Activated CD8-positive, alpha-beta memory T cell treated with anti-CD3 and anti-CD28 coated beads for 36 hours (primary cell): ENCODE measurements around the gene TMOD4. TPM values are rescaled to one million over a fixed set of nuclear protein-coding genes. Genes with fewer than 3 reads are reported as not detected.

Experiments
- CTCF ChIA-PET: fragments of 350-600 bp; sonication (Branson Sonifier 250); formaldehyde crosslinking; loops from one replicate; lab custom pipeline; 2021; ENCODE audit warnings: antibody characterized with exemption; lab: Charles Lee
- POLR2A ChIA-PET: fragments of 350-600 bp; sonication (Branson Sonifier 250); formaldehyde crosslinking; loops from one replicate; lab custom pipeline; 2021; ENCODE audit warnings: antibody characterized with exemption; lab: Charles Lee
- total RNA-seq, 2 experiments: library from RNA; stranded (reverse); gene quantifications; one replicate each; pipeline ENCODE4 v1.2.3, GENCODE V29; 2021

TMOD4 gene
- total RNA-seq, 2 experiments from 2014 or later, result 0.78 to 2.1 TPM

DNA sequence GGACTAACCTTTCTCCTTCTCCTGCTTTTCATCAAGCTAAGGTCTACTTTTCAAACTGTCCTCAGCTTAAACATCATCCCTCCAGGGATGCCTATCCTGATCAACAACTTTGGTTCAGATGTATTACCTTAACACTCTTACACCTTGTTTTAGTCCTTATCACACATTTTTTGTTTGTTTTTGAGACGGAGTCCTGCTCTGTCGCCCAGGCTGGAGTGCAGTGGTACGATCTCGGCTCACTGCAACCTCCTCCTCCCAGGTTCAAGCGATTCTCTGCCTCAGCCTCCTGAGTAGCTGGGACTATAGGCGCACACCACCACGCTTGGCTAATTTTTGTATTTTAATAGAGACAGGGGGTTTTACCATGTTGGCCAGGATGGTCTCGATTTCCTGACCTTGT, 12.9 kb upstream of the TMOD4 start:
- POLR2A ChIA-PET, result interaction anchor here (0.5 to 0.6 kb wide), 2 partner anchors 19 to 20 kb away, joined by 3 to 5 read pairs; no protein-coding TSS in a partner anchor

GRCh38 chr1:151187205-151187604, 11.4 kb upstream of the TMOD4 start:
- ChIA-PET CTCF (no interaction called here), POLR2A (no interaction called here)

More for the DNA sequence above, 12.9 kb upstream of the TMOD4 start:
- CTCF ChIA-PET, result interaction anchor here (0.6 to 2.2 kb wide), 3 partner anchors 10 to 250 kb away, joined by 3 to 6 read pairs (median 4); partner anchors contain the start of gene TNFAIP8L2

DNA sequence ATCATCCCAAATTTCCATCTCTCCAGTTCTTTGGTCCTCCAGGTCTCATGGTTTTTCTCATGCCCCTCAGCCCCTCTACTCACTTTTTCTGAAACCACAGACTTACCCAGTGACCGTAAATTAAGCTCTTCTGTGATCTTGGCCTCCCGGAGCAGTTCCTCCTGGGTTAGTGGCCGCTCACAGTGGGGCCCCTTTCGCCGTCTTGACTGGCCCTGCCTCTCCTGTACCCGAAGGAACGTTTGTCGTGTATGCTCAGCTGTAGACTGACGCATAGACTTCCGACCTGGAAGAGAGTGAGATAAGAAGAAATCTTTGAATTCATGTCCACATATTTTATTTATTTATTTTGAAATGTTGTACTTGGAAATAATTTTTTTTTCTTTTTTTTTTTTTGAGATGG, 8.4 kb upstream of the TMOD4 start:
- POLR2A ChIA-PET, result no interaction called here
- CTCF ChIA-PET, result interaction anchor here (0.7 to 0.8 kb wide), 2 partner anchors 88 to 227 kb away, joined by 3 read pairs; no protein-coding TSS in a partner anchor

GRCh38 chr1:151176514-151177045, 799 bp upstream of the TMOD4 start:
- ChIA-PET CTCF (interaction anchor here (0.9 kb wide), 1 partner anchor 9 kb away, joined by 5 read pairs; no protein-coding TSS in a partner anchor), POLR2A (no interaction called here)

DNA sequence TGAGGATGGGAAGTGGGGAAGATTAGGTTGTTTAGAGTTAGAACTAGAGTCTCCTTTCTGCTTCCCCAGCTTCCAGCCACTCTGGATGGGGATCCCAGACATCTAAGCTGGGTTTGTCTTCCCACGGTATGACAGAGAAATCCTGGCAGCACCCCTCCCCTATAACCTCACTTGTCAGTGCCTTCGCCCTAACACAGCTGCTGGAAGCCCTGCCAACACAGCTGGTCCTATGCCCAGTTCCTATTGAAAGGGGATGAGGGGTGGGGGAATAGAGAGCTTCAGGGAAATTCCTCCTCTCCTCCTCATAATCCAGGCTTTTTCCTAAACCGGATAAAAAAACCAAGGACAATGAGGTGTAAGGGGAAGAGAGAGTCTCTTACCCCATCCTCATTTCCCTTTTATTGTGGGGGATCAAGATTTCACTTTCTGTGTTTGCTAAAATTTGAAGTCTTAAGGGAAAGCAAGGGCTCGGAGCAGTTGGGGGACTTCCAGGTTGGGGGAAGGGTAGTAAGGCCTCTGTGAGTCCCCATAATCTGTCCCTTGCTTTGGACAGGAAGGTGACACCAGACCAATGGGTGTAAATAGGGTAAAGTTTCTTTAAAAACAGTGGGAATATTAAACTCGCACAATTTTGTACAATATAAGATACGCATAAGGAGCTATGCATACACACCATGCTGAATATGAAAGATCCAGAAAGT, 590 bp downstream of the TMOD4 start:
- ChIA-PET CTCF (interaction anchor here (0.6 kb wide), 1 partner anchor 20 kb away, joined by 4 read pairs; no protein-coding TSS in a partner anchor), POLR2A (interaction anchor here (0.5 kb wide), 1 partner anchor 64 kb away, joined by 3 read pairs; no protein-coding TSS in a partner anchor)

- ChIA-PET CTCF (interaction anchor here (1.0 kb wide), 1 partner anchor 24 kb away, joined by 3 read pairs; no protein-coding TSS in a partner anchor), POLR2A (interaction anchor here (0.5 to 0.7 kb wide), 2 partner anchors 48 to 932 kb away, joined by 3 read pairs; no protein-coding TSS in a partner anchor)
Observed at GRCh38 chr1:151171190-151171589, 4.6 kb downstream of the TMOD4 start.

DNA sequence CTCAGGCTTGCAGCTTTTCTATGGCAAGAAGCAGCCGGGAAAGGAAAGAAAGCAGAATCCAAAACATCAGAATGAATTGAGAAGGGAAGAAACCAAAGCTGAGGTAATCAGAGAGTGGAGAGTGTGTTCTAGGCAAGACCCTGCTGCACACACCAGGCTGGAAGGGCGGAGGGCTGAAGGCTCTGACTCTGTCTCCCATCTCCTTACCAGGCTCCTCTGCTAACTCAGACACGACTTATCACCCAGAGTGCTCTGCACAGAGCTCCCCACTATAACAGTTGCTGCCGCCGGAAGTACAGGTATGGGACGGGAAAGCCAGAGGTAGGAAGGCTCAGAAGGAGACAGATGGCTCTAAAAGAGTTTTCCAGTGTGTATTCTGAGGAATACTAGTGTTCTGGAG, 8.7 kb downstream of the TMOD4 start:
- CTCF ChIA-PET, result interaction anchor here (0.5 to 1.4 kb wide), 4 partner anchors 10 to 906 kb away, joined by 3 to 11 read pairs (median 4); no protein-coding TSS in a partner anchor
- POLR2A ChIA-PET, result interaction anchor here (0.7 kb wide), 1 partner anchor 110 kb away, joined by 3 read pairs; no protein-coding TSS in a partner anchor

DNA sequence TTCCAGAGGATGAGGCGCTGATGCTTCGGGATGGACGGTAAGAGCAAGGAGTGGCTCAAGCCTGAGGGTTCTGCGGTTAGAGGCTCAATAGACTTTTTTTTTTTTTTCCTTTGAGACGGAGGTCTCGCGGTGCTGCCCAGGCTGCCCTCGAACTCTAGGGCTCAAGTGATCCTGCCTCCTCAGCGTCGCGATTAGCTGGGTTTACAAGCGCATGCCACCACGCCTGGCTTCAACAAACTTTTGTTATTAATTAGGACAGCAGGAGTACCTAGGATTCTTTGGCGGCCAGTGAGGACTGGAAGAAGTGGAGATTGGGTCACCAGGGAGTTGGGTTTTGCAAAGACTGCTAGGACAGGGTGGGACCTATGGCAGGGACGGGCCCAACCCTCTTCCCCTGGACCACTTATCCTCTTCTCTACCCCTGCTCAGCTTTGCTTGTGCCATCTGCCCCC, 9.2 kb downstream of the TMOD4 start:
- ChIA-PET POLR2A (interaction anchor here (0.7 to 0.9 kb wide), 2 partner anchors 23 to 111 kb away, joined by 3 read pairs; partner anchors contain the start of gene VPS72), CTCF (interaction anchor here (0.5 to 1.4 kb wide), 3 partner anchors 10 to 906 kb away, joined by 3 to 11 read pairs (median 3); no protein-coding TSS in a partner anchor)

DNA sequence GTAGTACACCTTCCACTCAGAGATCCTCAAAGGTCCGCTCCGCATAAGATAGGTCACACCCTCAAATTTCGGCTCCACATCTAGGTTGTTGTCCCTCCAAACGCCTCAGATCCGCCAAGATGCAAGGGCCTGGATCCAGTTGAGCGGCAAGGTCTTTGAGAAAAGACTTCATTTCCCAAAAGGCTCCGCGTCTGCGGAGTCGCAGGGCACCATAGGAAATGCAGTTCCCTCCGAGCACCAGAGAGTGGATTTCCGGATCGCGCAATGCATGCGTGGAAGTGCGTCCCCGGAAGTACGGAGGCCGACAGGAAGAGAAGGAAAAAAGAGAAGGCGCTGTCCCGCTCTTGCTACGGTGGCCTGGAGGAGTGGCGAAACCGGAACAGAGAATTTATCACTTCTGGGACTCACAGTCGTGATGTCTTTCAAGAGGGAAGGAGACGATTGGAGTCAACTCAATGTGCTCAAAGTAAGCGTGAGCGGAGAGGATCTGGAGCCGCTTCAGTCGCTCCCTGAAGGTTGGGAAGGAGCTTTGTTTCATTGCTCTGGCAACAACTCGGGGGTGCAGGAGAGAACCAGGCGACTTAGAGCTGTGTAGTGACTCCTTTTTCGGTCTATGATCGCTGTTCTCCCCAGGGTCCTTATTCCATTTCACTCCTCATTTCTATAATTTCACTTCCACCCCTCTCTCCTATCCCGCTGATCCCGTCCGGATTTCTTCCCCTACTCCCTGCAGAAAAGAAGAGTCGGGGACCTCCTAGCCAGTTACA, 9.9 kb downstream of the TMOD4 start, which contains the start of the genes LYSMD1 and SCNM1:
Gene LYSMD1, minus strand, starts transcription at position 165 of the 767 bp plus-strand sequence. CDS start 644 bp downstream, outside the sequence.
Gene SCNM1, plus strand, starts transcription at position 407 of the 767 bp plus-strand sequence. Its CDS starts 9 bp downstream, at position 416.
- POLR2A ChIA-PET, result interaction anchor here (0.9 kb wide), 1 partner anchor 24 kb away, joined by 3 read pairs; the partner anchor contains the start of gene VPS72
- CTCF ChIA-PET, result interaction anchor here (0.6 to 1.4 kb wide), 4 partner anchors 9 to 119 kb away, joined by 3 to 11 read pairs (median 3); no protein-coding TSS in a partner anchor

- CTCF ChIA-PET, result interaction anchor here (0.6 to 1.2 kb wide), 3 partner anchors 16 to 140 kb away, joined by 3 read pairs; no protein-coding TSS in a partner anchor
- POLR2A ChIA-PET, result interaction anchor here (0.9 kb wide), 1 partner anchor 8 kb away, joined by 3 read pairs; no protein-coding TSS in a partner anchor
Observed at GRCh38 chr1:151165281-151165737, 10.5 kb downstream of the TMOD4 start.

DNA sequence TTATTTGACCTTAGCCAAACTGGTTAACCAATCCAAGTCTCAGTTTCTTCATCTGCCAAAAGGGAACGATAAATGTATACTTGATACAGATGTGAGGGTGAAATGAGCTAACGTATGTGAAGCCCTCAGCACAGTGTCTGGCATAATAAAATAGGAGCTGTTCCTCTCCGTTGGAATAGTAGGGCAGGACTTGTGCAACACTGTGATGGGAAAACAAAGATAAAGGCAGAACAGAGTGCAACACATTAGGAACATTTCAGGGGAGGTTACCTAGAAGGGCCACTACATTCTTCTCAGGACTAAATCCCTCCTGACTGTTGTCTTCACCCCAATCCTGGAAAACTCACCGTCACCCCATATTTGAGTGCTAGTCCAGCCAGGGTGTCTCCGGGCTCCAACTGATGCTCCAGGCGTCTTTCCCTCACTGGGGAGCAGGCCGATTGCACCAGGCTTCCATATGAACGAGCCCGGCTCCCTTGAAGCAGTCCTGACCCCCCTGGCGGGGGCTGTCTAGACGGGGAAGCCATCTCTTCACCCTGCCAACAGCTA, 11.0 kb downstream of the TMOD4 start:
- ChIA-PET CTCF (interaction anchor here (0.6 to 1.2 kb wide), 4 partner anchors 16 to 139 kb away, joined by 3 read pairs; no protein-coding TSS in a partner anchor), POLR2A (interaction anchor here (0.9 kb wide), 1 partner anchor 8 kb away, joined by 3 read pairs; no protein-coding TSS in a partner anchor)

DNA sequence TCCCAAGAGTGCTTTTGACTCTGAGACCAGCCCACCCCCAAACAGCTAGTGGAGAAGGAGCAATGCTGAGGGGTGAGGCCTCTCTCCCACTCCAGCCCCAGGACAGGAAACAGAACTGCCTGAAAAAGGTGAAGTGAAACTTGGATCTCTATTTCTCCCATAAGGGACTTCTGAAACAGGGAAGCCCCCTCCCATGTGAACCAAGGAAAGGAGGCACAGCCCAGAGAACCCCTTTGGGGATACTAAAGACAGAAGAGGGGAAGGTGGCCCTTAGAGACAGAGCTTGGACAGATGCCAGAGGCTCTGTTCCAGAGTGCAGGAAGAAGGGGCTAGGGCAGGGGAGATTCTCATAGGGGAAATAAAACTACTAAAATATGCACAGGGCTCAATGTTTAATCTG, 16.4 kb downstream of the TMOD4 start:
- ChIA-PET POLR2A (no interaction called here), CTCF (interaction anchor here (0.8 to 8.7 kb wide), 3 partner anchors 37 to 135 kb away, joined by 3 to 84 read pairs (median 3); no protein-coding TSS in a partner anchor)

GRCh38 chr1:151158751-151159251, 17.0 kb downstream of the TMOD4 start:
- ChIA-PET POLR2A (no interaction called here), CTCF (interaction anchor here (0.8 to 8.7 kb wide), 3 partner anchors 38 to 134 kb away, joined by 3 to 84 read pairs (median 3); no protein-coding TSS in a partner anchor)

DNA sequence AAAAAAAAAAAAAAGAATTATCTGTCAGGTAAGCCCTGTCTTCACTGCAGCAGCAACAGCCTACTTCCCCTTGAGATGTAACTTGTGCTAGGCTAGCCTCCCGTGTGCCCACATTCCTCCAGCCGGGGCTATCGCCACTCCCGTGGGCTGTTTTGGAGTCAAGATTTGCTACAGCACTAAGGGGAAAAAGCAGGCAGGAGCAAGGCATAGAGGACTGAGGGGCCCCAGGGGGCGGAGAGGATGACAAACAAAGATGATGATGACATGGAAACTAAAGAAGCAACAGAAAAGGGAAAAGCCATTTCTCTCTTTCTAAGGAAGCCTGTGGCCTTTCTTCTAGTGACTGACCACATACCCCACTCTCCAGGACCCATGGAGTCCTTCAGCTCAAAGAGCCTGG, 17.5 kb downstream of the TMOD4 start:
- ChIA-PET CTCF (interaction anchor here (0.7 to 8.7 kb wide), 5 partner anchors 24 to 134 kb away, joined by 3 to 84 read pairs (median 4); no protein-coding TSS in a partner anchor), POLR2A (interaction anchor here (0.5 kb wide), 1 partner anchor 311 kb away, joined by 7 read pairs; no protein-coding TSS in a partner anchor)

DNA sequence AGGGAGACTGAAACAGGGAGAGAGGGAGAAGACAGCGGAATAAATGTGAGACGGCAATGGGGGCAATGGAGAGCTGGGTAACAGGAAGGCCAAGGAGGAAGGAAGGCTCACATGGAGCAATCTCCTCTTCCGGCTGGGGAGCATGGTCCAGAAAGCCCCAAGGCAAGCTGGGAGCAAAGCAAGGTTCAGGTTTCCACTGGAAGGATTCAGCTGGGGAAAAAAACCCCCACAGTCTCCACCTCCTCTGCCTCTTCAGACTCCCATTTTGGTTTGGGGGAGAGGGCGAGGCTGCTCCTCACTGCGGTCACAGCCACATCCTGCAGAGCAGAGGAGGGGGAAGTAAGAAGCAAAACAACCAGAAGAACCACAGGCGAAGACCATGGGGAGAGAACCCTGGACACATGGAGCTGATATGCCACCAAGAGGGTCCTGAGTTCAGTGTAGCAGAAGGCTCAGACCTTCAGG, 18.7 kb downstream of the TMOD4 start:
- POLR2A ChIA-PET, result interaction anchor here (0.9 to 1.9 kb wide), 6 partner anchors 8 to 86 kb away, joined by 3 to 9 read pairs (median 4); partner anchors contain the start of gene VPS72

DNA sequence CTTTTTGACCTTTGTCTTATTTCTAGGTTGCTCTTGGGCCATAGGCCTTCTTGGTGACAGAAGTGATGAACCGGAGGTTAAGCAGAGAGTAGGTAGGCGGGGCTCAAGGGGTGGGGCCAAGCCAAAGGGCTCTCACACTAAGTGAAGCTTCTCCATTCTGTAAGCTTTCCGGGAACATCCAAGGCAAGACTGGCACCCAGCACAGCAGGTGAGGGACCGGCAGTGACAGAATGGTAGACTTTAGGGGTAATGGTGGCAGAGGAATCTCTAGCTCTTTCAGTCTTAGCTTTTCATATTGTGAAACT, 19.3 kb downstream of the TMOD4 start, which contains the start of gene TNFAIP8L2:
Gene TNFAIP8L2, plus strand, starts transcription at position 135 of the 305 bp plus-strand sequence. CDS start 2,049 bp downstream, outside the sequence.
- CTCF ChIA-PET, result interaction anchor here (0.5 to 8.7 kb wide), 13 partner anchors 9 to 132 kb away, joined by 3 to 84 read pairs (median 5); partner anchors contain the start of genes CDC42SE1, GABPB2, LYSMD1 and SCNM1
- POLR2A ChIA-PET, result interaction anchor here (0.9 to 1.9 kb wide), 5 partner anchors 9 to 85 kb away, joined by 3 to 9 read pairs (median 4); partner anchors contain the start of gene VPS72

More for the DNA sequence above, 18.7 kb downstream of the TMOD4 start:
- CTCF ChIA-PET, result interaction anchor here (0.5 to 8.7 kb wide), 16 partner anchors 8 to 132 kb away, joined by 3 to 84 read pairs (median 4); partner anchors contain the start of genes CDC42SE1, GABPB2, LYSMD1 and SCNM1
